HG03521 (cell line): ENCODE measurements around the gene GABRB1.
"Not testable (repeated sequence)": the region's sequence is repeated elsewhere in the genome, so short reads cannot be mapped to it uniquely, and the experiment has no call there.

Experiments
- ATAC-seq: cut with Tn5 transposase; IDR thresholded peaks from one replicate; pipeline ENCODE4 v1.9.1; 2021; ENCODE audit warnings: mild to moderate bottlenecking, moderate library complexity; ENCODE audit not compliant: unreplicated experiment

GABRB1 gene

DNA sequence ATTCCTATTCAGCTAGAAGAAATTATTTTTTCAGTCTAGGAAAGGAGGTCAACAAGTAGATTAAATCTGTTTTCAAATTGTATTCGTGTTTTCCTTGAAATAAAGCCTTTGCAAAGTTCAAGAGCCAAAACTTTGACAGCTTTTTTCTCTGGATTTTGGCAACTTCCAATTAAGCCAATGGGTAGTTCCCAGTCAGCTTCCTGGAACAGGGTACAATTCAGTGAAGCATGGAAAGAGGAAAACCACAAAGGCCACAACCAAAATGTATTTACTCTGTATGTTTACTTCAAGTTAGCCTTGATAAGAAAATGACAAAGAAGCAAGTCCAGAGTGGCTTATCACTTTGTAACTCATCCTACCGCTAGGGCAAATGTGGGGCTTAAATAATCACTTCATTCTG is 243.5 kb downstream of the GABRB1 start:
- no peak for ATAC-seq

DNA sequence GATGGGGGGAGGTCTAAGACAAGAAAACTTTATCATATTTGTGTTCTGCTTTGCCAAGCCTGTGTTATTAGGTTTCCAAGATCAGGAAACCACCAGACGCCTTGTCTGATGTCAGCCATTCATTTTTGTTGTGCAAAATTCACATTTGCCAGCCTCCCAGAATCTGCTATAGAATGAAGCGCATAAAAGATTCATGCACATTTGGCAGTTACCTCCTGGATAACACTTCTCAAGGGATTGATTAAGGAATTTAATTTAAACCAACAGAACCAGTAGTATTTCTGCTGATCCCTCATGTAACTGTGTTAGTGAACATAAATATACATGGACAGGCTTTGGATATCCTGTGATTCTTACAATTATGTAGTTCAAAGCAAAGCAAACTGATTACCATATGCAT is 244.2 kb downstream of the GABRB1 start:
- ATAC-seq: no peak

DNA sequence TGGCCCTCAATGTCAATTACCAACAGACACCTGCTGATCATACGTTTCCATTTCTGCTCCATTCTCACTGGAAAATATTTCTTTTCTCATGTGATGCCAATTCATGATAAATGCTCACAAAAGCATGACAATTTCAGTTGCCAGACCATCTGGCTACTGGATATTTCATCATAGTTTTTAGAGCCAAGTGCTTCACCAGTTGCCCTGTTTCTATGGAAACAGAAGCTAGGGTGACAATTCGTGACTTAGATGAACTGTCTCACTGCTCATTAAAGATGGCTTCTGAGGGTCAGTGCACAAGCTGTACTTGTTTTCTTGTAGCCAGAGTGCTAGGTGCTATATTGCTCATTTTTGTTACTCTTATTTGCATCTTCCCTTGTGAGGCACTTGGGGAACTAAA is 247.3 kb downstream of the GABRB1 start:
- ATAC-seq: no peak

DNA sequence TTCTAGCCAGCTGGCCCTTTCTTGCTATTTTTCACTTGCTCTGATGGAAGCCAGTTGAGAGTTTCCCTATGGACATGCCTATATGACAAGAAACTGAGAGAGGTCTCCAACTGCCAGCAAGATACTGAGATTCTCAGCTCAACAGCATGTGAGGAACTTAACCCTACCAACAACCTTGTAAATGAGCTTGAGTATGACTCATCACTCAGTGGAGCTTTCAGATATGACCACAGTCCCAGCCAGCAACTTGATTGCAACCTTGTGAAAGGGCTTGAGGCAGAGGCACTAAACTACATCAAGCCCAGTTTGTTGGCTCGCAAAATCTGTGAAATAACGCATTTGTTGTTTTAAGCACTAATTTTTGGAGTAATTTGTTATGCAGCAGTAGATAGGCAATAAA is 256.4 kb downstream of the GABRB1 start:
- peak; percentile 86 for ATAC-seq

DNA sequence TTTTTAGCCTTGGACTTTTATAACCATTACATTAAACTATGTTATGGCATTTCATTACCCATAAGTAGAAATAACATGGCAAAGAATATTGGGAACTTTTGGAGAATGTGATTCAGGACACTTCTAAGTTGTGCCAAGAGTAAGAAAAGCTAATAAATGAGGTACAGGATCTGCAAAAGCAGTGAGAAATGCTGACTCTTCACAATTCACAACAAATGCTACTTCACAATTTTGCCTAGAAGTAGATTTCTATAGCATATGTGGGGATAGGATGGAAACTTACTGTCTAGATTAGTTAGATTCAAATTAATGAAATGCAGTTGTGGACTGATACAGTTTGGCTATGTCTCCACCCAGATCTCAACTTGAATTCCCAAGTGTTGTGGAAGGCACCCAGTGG is 258.4 kb downstream of the GABRB1 start:
- no peak for ATAC-seq

DNA sequence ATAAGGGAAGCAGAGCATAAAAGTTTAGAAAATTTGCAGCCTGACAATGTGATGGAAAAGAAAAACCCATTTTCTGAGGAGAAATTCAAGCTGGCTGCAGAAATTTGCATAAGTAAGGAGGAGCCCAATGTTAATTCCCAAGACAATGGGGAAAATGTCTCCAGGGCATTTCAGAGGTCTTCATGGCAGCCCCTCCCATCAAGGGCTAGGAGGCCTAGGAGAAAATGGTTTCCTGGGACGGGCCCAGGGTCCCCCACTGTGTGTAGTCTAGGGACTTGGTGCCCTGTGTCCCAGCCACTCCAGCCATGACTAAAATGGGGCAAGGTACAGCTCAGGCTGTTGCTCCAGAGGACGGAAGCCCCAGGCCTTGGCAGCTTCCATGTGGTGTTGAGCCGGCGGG is 259.5 kb downstream of the GABRB1 start:
- not testable (repeated sequence) for ATAC-seq

DNA sequence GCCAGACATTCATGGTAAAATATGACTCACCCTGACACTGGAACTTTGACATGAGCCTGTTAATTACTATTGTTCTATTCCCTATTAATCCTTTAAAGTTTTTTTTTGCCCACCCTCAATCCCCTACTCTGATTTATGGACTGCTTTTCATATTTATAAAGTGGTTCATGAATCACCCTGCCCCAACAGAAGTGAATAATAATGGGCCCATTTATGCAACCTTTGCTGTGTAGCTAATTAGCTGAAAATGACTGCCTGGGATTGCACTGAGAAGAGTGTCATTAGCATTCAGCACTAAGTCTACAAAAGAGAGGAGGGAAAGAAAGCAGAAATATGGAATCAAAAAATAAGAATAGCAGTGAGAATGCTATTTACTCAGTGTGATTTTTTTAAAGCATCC is 277.8 kb downstream of the GABRB1 start:
- no peak for ATAC-seq

DNA sequence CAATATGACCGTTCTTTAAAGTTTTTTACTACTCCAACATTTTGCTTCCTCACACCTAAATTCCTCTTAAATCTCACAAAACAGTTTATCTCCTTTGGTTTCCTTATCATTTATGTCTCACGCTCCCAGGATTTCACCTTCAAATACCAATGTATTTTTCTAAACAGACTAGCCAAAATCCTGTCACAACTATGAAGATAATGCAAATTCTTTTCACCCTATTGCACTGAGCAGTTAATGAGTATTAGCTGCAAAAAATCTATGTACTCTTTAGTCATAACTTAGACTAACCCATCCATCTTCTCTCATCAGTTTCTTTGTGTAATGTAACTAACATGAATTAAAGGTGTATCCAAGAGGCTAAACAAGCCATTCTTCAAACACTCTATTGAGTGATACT is 280.8 kb downstream of the GABRB1 start:
- no peak for ATAC-seq

DNA sequence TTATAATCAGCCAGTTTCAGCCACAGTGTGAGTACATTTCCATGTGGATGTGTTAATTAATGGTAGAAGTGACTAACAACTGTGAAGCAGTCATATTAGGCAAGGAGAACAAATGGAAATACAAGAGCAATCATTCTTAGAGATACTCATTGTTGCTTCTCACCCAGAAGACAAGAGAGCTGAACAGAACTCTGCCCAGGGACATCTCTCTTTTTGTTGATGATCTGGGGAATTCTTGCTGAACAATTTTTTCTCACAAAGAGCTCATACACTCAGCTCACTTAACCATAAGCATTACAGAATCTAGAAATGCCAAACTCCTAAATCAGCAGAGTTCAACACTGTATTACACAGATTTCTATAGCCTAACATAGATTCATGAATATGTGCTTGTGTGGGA is 282.0 kb downstream of the GABRB1 start:
- no peak for ATAC-seq

DNA sequence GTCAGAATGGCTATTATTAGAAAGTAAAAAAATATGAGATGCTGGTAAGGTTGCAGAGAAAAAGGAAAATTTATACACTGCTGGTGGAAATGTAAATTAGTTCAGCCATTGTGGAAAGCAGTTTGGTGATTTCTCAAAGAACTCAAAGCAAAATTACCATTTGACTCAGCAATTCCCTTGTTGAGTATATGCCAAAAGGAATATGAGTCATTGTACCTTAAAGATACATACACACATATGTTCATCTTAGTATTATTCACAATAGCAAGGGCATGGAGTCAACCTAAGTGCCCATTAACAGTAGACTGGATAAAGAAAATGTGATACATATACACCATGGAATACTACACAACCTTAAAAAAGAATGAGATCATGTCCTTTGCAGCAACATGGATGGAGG is 284.0 kb downstream of the GABRB1 start:
- ATAC-seq: no peak

DNA sequence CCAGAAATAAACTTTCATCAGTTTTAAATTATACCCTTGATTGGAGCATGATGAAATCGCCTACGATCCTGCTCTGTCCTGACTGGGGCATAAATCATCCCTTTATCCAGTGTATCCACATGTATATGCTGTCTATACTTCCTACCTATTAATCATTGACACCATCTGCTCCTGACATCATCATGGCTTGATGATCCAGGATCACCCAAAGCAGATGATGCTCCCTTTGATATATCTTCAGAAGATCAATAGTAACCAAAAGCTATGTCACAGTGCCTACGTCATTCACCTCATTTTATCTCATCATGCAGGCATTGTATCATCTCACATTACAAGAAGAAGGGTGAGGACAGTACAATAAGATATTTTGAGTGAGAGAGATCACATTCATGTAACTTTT is 294.7 kb downstream of the GABRB1 start:
- ATAC-seq: no peak

DNA sequence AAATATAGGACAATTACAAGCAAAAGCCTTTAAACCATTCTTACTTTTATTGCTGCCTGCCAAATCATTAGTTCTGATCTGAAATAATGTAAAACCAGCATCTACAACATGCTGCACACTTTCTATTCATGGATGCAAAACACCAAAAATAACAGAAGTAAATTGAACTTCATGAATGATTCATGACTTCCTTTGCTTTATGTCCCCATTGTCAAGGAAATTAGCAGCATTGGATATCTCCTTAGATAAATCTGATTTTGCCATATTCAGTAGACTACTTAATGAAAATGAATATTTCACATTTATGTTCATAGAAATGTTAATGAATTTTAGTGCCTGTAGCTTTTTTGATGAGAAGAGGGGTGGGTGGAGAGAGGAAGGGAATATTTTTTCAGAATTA is 299.5 kb downstream of the GABRB1 start:
- ATAC-seq: no peak

DNA sequence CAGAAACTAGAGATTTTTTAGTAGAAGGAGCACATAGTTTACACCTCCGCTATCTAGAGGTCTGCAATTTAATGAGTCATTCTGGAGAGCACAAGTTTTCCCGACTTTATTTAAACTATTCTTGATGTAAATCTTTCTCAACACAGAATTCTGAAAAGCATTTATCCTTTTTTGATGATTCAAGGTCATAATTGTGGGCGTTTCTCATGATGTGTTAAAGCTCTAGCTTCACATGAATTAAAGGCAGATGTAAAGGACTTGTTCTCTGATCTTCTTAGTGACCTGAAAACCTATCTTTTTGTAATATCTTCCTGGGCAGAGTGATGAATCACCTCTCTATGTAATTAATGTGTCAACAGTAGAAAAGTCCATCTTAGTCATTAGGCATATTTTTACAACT is 303.3 kb downstream of the GABRB1 start:
- no peak for ATAC-seq

DNA sequence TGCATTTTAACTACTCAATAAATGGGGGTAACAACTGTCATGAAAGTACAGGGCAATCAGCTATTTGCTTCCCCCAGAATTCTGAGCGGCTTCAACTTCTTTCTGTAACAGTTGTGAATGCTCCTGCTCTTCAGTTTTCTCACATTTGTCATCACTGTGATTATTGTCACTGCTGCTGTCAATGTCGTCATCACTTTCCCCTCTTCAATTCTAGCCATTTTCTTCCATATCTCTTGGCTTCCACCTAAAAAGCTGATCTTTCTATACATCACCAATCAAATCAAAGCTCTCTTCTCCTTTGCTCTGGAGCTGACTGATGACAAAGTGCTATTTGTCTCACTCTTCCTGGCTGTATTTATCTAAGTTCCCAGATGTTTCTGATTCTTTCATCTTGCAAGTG is 306.5 kb downstream of the GABRB1 start:
- no peak for ATAC-seq

DNA sequence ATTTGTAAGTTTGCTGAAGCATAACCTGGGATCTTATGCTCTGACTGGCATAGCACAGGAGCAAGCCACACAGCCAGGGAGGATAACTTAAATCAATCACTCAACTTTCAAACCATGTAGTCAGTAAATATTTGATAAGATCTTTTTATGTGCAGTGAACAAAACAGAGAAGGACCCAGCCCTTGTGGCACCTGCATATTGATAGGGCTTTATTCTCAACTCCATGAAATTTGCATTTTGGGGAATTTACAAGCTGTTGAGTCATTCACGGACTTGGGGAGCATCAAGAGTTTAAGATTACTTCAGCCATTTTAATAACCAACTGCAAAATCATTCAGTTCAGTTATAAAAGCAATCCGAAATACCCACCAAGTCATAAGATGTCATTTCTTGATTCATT is 309.5 kb downstream of the GABRB1 start:
- ATAC-seq: no peak

DNA sequence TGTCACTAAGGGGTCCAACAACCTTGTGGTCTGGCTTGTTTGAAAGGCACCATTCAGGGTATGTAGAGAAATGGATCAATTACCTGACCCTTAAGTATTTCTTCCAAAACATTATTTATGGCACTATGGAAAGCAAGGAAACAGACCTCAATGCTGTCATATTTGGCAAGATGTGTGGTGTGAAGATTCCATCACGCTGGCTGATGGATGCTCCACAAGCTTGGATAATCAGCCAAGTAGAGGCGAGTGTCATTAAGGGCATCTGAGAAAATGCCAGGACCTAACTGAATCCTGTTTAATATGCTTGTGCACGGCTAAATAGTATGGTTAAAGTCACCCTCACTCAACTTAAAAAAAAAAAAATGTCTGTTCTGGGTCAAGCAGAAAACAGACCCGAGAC is 311.4 kb downstream of the GABRB1 start:
- ATAC-seq: no peak

DNA sequence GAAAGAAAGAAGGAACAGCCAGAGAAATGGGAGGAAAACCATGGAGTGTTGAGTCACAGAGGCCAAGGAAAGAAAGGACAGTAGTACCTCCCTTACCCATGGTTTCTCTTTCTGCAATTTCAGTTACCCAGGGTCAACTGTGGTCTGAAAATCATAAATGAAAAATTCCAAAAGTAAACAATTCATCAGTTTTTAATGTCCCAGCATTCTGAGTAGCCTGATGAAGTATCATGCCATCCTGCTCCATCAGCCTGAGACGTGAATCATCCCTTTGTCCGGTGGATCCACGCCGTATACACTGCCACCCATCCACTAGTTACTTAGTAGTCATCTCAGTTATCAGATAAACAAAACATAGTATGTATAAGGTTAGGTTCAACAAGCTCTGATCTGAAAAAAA is 318.0 kb downstream of the GABRB1 start:
- ATAC-seq: no peak

DNA sequence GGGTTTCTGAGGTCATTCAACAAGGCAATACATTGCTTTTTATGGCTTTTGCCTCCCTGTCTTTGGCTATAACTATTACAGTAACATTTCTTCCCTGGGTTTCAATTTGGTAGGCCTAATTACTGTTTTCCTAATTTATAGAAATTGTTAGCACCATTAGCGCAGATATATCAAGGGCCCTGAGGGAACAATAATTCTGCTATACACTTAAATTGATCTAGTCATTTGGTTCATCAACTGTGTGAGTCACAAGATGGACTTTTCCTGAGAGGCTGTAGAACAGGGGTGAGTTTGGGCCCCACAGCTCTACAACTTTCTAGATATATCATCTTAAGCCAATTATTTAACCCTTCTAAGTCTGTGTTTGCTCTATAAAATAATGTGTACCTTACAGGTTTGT is 324.2 kb downstream of the GABRB1 start:
- no peak for ATAC-seq

DNA sequence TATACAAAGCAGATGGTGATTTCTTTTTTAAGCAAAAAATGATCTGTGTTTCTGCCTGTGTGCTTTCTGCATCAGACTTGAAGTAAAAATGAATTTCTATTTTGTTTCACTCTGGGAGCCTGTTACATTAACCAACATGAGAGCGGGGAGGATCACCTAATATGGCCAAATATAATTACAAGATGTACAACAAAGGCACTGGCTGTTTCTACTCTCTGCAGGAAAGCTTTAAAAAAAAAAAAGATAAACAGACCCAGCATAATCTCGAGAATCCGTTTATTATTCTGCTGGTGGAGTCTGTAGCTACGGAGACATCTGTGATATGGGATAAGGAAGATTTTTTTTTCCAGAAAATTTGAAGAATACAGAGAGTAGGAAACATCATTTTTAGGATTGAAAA is 328.5 kb downstream of the GABRB1 start:
- no peak for ATAC-seq

DNA sequence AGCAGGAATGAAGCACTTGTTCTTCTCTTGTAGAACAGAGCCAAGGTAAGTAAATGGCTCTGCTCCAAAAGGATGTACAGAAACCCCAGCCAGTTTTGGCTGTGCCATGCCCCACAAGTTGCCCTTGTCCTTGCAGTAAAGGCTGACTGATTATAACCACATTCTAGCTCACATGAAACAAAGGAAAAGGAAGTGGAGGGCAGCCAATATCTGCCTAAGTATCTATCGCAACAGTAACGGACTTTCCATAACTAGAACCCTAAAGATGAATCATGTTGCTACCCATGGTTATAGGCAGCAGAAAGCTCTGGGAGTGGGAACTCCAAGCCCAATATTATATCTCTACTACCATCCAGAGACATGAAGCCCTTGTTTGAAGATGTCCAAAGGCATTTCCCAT is 336.4 kb downstream of the GABRB1 start:
- no peak for ATAC-seq

DNA sequence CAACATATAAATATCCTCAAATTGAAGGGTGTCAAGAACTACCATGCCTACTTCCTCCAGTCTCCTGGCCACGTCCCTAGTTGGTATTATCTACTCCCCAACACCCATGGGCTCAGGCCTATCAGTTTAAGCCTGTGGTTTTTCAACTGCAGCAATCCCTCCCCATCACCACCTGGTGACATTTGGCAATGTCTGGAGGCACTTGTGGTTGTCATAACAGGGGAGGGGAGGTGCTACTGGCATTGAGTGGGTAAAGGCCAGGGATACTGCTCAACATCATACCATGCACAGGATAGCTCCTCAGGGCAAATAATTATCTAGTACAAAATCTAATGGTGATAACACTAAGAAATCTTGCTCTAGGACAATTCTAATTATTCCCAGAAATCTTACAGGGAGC is 336.8 kb downstream of the GABRB1 start:
- ATAC-seq: no peak

DNA sequence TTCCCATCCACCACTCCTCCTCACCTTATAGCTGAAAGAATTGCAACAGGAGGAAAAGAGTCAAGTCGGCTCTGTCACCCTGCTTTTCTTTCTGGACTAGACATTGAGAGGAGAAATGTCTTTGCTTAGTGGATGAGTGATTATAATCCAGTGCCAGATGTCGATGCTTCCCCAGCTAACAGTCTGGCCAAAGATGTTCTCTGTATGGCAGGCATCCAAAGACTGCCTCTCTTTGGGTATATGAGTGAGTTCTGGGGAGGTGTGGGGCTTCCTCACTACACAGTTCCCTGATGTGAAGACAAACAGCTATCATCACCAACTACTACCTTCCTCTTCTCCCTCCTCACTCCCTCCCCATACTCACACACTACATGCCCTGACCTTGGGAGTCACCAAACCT is 341.2 kb downstream of the GABRB1 start:
- no peak for ATAC-seq

DNA sequence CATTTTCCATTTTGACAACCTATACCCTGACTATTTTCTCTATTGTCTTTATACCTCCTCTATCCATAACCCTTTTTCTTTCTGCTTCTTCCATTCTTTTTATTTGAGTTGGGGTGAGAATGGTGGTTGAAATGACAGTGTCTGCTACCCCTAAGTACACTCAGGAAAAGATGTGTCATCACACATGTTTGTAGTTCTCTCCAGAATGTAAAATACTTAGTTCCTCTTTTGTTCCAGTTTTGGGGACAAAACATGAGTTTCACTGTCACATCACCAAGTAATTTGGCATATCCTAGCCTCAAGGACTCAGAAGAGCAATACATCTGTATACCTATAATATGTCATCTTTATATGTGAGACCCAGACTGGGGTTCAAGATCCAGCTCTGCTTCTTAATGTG is 341.8 kb downstream of the GABRB1 start:
- ATAC-seq: no peak

DNA sequence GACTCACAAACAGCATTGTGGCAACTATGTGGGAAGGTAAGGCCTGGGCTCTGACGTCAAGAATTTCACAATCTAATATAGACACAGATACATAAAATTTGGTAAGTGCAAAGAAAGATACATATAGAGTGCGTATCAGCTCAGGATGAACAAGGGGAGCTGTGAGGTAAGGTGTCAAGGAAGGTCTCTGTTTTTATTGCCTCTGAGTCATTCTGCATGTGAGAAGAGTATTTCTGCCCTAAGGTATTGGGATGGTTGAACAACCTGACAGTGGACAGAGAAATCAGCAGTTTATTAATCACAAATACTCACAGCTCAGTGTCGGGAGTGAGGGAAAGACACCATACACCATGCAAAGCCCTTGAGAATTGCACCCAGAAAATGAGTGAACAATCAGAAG is 342.3 kb downstream of the GABRB1 start:
- ATAC-seq: no peak
